GM18499 (cell line): Measurements from ENCODE around the gene FOXC2.

Source experiments
- ATAC-seq: cut with Tn5 transposase; IDR thresholded peaks from one replicate; pipeline ENCODE4 v1.9.1; 2021; ENCODE audit warnings: moderate number of reproducible peaks; ENCODE audit not compliant: insufficient read depth, unreplicated experiment

FOXC2 gene

GRCh38 chr16:86531641-86532525, 34.7 kb upstream of the FOXC2 start:
- ATAC-seq = no peak

- ATAC-seq = no peak
These were observed 34.2 kb upstream of the FOXC2 start for GRCh38 chr16:86532526-86532815.

- ATAC-seq = no peak
These were observed 33.6 kb upstream of the FOXC2 start for GRCh38 chr16:86533076-86533475.

- ATAC-seq = no peak
These were observed 32.8 kb upstream of the FOXC2 start for GRCh38 chr16:86533767-86534351.

GRCh38 chr16:86534779-86535615, 31.6 kb upstream of the FOXC2 start:
- no peak for ATAC-seq

- ATAC-seq = no peak
These were observed 30.0 kb upstream of the FOXC2 start for GRCh38 chr16:86536621-86537020.

GRCh38 chr16:86537486-86537885, 29.1 kb upstream of the FOXC2 start:
- no peak for ATAC-seq

- ATAC-seq = no peak
These were observed 28.3 kb upstream of the FOXC2 start for GRCh38 chr16:86538196-86538780.

- ATAC-seq = no peak
These were observed 25.7 kb upstream of the FOXC2 start for GRCh38 chr16:86540894-86541293.

GRCh38 chr16:86541560-86541959, 25.1 kb upstream of the FOXC2 start:
- no peak for ATAC-seq

GRCh38 chr16:86542756-86543750, 23.6 kb upstream of the FOXC2 start:
- ATAC-seq = no peak

- ATAC-seq = no peak
These were observed 21.1 kb upstream of the FOXC2 start for GRCh38 chr16:86545481-86545880.

- no peak for ATAC-seq
These were observed 20.5 kb upstream of the FOXC2 start for GRCh38 chr16:86545954-86546637.

GRCh38 chr16:86546638-86547013, 20.0 kb upstream of the FOXC2 start:
- no peak for ATAC-seq

- ATAC-seq = no peak
These were observed 19.3 kb upstream of the FOXC2 start for GRCh38 chr16:86547286-86547685.

- ATAC-seq = no peak
These were observed 17.3 kb upstream of the FOXC2 start for GRCh38 chr16:86549076-86549892.

GRCh38 chr16:86549893-86550190, 16.8 kb upstream of the FOXC2 start:
- ATAC-seq = no peak

GRCh38 chr16:86550281-86550680, 16.3 kb upstream of the FOXC2 start:
- ATAC-seq = no peak

- ATAC-seq = no peak
These were observed 13.3 kb upstream of the FOXC2 start for GRCh38 chr16:86553356-86553755.
